Kidney (tissue), 14 donors: ENCODE results near the gene FGF8. TPM values are rescaled to one million over a fixed set of nuclear protein-coding genes. Genes with fewer than 3 reads are reported as not detected.

ENCODE experiments used
- DNase-seq, 5 donors: peaks; one replicate each; pipeline ENCODE4 v3.0.0-alpha.2; 2013 to 2020
- FAIRE-seq: peaks from 2 replicates; lab custom pipeline; 2012; peaks lifted over from hg19 to GRCh38; lab: Jason Lieb, UNC
- H3K27ac ChIP-seq, 2 donors: one replicate each; pipeline ENCODE4 v1.7.0; 2013; ENCODE audit warnings: low read depth in 2 of 2, low read length in 2 of 2, inconsistent platforms in 1 of 2
- H3K27me3 ChIP-seq: one replicate; pipeline ENCODE4 v1.7.1; 2013; ENCODE audit warnings: low read length, inconsistent platforms; ENCODE audit not compliant: control insufficient read depth, insufficient read depth
- H3K36me3 ChIP-seq, 3 donors: one replicate each; pipeline versions ENCODE4 v1.7.0 to v1.7.1; 2013; ENCODE audit warnings: low read length in 3 of 3, control low read depth in 1 of 3, inconsistent platforms in 1 of 3; ENCODE audit not compliant: insufficient read depth in 3 of 3, control insufficient read depth in 2 of 3
- H3K4me1 ChIP-seq, 3 donors: one replicate each; pipeline versions ENCODE4 v1.7.0 to v1.7.1; 2013; ENCODE audit warnings: low read length in 3 of 3, inconsistent platforms in 1 of 3, low read depth in 1 of 3; ENCODE audit not compliant: control insufficient read depth in 2 of 3, insufficient read depth in 2 of 3
- H3K4me3 ChIP-seq, 3 donors: one replicate each; pipeline versions ENCODE4 v1.7.0 to v1.8.1; 2013; ENCODE audit warnings: low read length in 3 of 3, control low read depth in 1 of 3, inconsistent platforms in 1 of 3
- H3K9ac ChIP-seq, 3 donors: one replicate each; pipeline versions ENCODE4 v1.7.0 to v1.7.1; 2013; ENCODE audit warnings: low read length in 3 of 3, control low read depth in 1 of 3, inconsistent platforms in 1 of 3
- H3K9me3 ChIP-seq, 3 donors: one replicate each; pipeline versions ENCODE4 v1.7.0 to v1.7.1; 2013; ENCODE audit warnings: low read length in 3 of 3, control low read depth in 1 of 3, inconsistent platforms in 1 of 3; ENCODE audit not compliant: control insufficient read depth in 2 of 3, insufficient read depth in 1 of 3
- CTCF ChIP-seq: IDR thresholded peaks from 3 replicates; pipeline ENCODE4 v1.5.1; 2012; ENCODE audit warnings: mild to moderate bottlenecking, moderate library complexity, borderline replicate concordance; ENCODE audit not compliant: insufficient read depth; ENCODE audit errors: extremely low read depth
- intact Hi-C: fragments of 100-400 bp; cut with DNase I; formaldehyde crosslinking; loops from one replicate; pipeline ENCODE4 v1.11.1; 2022
- polyA plus RNA-seq: library from polyadenylated mRNA; stranded (reverse); fragments of 350-450 nt; fragmentation: Illumina TruSeq; extraction: RNeasy Lipid Tissue Mini Kit (QIAGEN cat#74804); gene quantifications from one replicate; pipeline ENCODE4 v1.2.3, GENCODE V29; 2014; ENCODE audit warnings: low read depth, low replicate concordance; ENCODE audit not compliant: insufficient read depth
- total RNA-seq: library from RNA; stranded (reverse); fragmentation: NEBNext Ultra II Directional; extraction: Animal tissue kit (Norgen Biotek cat#: 25700); gene quantifications from one replicate; pipeline ENCODE4 v1.2.1, GENCODE V29; 2021
- donor health status: control.
- donor health status: control.
- donor health status: control.
- donor health status: control.
- donor health status: control.
- donor health status: DM: yes; HTN: yes; CAD: no.
- donor health status: Normal renal cell carcinoma (clear cell type).

The FGF8 gene
- total and polyA plus RNA-seq, 2 donors from 2014 or later: not detected

GRCh38 chr10:101749047-101750016 is 26.6 kb downstream of the FGF8 start:
- no peak for TF ChIP-seq CTCF
- H3K27me3 ChIP-seq: no peaks in the 10 kb centered on the region
- no peaks in the 10 kb centered on the region for H3K36me3 ChIP-seq
- FAIRE-seq (no peak), DNase-seq (peak in 1 of 5 donors; percentile 27)
- no peak overlapping the region for H3K9ac ChIP-seq
- H3K27ac ChIP-seq: no peak overlapping the region
- intact Hi-C loops: no loop called here
- H3K4me3 ChIP-seq: no peak overlapping the region
- H3K9me3 ChIP-seq: no peaks in the 10 kb centered on the region
- peaks cover 0 to 6% (median 0%) of the 10 kb centered on the region in 3 donors for H3K4me1 ChIP-seq

- no peaks in the 10 kb centered on the region for H3K36me3 ChIP-seq
- H3K27me3 ChIP-seq: no peaks in the 10 kb centered on the region
- intact Hi-C loops: no loop called here
- no peaks in the 10 kb centered on the region for H3K9me3 ChIP-seq
- no peak overlapping the region for H3K9ac ChIP-seq
- DNase-seq: no peak
- TF ChIP-seq CTCF: no peak
- peaks cover 0 to 6% (median 0%) of the 10 kb centered on the region in 3 donors for H3K4me1 ChIP-seq
- peak overlapping the region in 1 of 2 donors; percentile 7 for H3K27ac ChIP-seq
- no peak overlapping the region for H3K4me3 ChIP-seq
- no peak for FAIRE-seq
Observed at GRCh38 chr10:101748496-101748895, 27.4 kb downstream of the FGF8 start.

- H3K9me3 ChIP-seq: no peaks in the 10 kb centered on the region
- H3K27me3 ChIP-seq: no peaks in the 10 kb centered on the region
- H3K4me3 ChIP-seq: peak overlapping the region in 1 of 3 donors; percentile 13
- no peak for TF ChIP-seq CTCF
- peaks cover 0 to 6% (median 0%) of the 10 kb centered on the region in 3 donors for H3K4me1 ChIP-seq
- FAIRE-seq: no peak
- no peak for DNase-seq
- H3K27ac ChIP-seq: peak overlapping the region in 1 of 2 donors; percentile 26
- intact Hi-C loops: no loop called here
- H3K9ac ChIP-seq: no peak overlapping the region
- no peaks in the 10 kb centered on the region for H3K36me3 ChIP-seq
Observed at GRCh38 chr10:101745074-101745696, 30.7 kb downstream of the FGF8 start.
